ENCODE data around the gene EVA1C.

Gene EVA1C

DNA sequence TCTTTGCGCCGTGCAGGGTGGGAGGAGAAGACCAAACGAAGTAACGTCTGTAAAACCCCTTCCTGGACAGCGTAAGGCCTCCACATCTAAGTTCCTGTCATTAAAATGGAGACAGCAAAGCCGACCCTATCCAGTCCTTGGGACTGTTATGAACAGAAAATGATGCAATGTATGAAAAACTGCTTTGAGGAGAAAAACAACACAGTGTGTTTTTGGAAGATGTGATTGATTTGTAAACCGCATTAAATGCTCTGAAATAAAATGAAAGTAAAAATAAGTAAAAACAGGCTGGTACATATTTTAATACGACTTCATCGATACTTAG lies 18.9 kb upstream of the EVA1C start:
- no peak for TF ChIP-seq CTCF (IDR thresholded peaks at IDR 0.05; ENCODE audit: control extremely low read depth, extremely low read depth, low read depth, missing control alignments)
- ChIA-PET POLR2A (no interaction called here), CTCF (interaction anchor here (5.8 kb wide), 1 partner anchor 10 kb away, joined by 27 read pairs; no protein-coding TSS in a partner anchor)
- DNase-seq (ENCODE audit: extremely low spot score), result no peak

DNA sequence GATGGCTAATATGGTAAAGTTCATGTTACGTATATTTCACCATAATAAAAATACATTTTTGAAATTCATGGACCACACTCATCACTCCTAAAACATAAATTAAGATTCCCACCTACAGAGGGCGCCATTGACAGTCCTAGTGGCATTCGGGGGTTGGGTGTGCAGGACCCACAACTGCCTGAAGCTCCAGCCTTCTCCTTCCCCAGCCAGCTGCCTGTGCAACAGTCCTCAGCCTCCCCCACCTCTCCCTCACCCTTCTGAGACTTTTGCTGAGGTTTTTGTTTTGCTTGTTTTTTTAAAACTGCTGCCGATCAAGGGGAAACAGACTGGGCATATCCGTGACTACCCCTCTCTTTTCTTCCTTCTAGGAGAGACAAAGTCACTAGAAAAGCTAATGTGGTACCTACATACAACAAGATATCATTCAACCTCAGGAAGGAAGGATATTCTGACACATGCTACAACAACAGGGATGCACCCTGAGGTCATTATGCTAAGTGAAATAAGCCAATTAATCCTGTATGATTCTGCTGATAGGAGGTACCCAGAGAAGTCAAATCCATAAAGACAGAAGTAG lies 9.2 kb upstream of the EVA1C start:
- DNase-seq (ENCODE audit: extremely low spot score), result peak; percentile 51
- CTCF ChIA-PET, result interaction anchor here (0.6 to 6.5 kb wide), 13 partner anchors 9 to 206 kb away, joined by 3 to 75 read pairs (median 4); partner anchors contain the start of gene URB1
- TF ChIP-seq CTCF (IDR thresholded peaks at IDR 0.05; ENCODE audit: control extremely low read depth, extremely low read depth, low read depth, missing control alignments), result peak; percentile 41
- POLR2A ChIA-PET, result no interaction called here

DNA sequence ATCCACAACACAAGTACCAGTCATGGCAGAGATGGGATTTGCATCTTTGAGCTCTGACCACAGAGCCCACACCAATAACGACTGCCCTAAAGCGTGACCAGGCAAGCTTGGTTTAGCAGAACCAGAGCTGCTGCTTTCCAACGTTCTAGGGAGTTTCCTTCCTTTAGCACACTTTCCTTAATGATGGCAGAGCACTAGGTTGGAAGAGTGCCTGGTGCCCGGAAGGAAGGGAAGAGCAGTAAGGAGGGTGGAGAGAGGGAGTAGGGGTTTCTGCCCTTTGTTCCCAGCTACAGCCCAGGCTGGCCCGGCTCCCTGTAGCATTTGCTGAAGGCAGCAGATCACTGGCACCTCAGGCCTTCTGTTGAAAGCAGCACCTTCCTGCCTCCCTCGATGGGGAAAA lies 6.1 kb upstream of the EVA1C start:
- ChIA-PET POLR2A (no interaction called here), CTCF (interaction anchor here (1.1 to 1.3 kb wide), 2 partner anchors 18 to 194 kb away, joined by 3 to 4 read pairs; no protein-coding TSS in a partner anchor)
- DNase-seq (ENCODE audit: extremely low spot score), result no peak
- no peak for TF ChIP-seq CTCF (IDR thresholded peaks at IDR 0.05; ENCODE audit: control extremely low read depth, extremely low read depth, low read depth, missing control alignments)

GRCh38 chr21:32410291-32410690 lies 2.2 kb upstream of the EVA1C start:
- ChIA-PET POLR2A (no interaction called here), CTCF (interaction anchor here (0.6 to 2.3 kb wide), 2 partner anchors 8 to 190 kb away, joined by 3 to 7 read pairs; no protein-coding TSS in a partner anchor)
- DNase-seq (ENCODE audit: extremely low spot score), result no peak
- TF ChIP-seq CTCF (IDR thresholded peaks at IDR 0.05; ENCODE audit: control extremely low read depth, extremely low read depth, low read depth, missing control alignments), result no peak

- no peak for DNase-seq (ENCODE audit: extremely low spot score)
- no peak for TF ChIP-seq CTCF (IDR thresholded peaks at IDR 0.05; ENCODE audit: control extremely low read depth, extremely low read depth, low read depth, missing control alignments)
- POLR2A ChIA-PET, result no interaction called here
- CTCF ChIA-PET, result interaction anchor here (2.3 kb wide), 1 partner anchor 190 kb away, joined by 7 read pairs; no protein-coding TSS in a partner anchor
Observed at GRCh38 chr21:32410916-32411315, 1.6 kb upstream of the EVA1C start.

- no peak for DNase-seq (ENCODE audit: extremely low spot score)
- ChIA-PET CTCF (interaction anchor here (1.1 kb wide), 1 partner anchor 10 kb away, joined by 3 read pairs; no protein-coding TSS in a partner anchor), POLR2A (no interaction called here)
- no peak for TF ChIP-seq CTCF (IDR thresholded peaks at IDR 0.05; ENCODE audit: control extremely low read depth, extremely low read depth, low read depth, missing control alignments)
Observed at GRCh38 chr21:32411350-32412161, 950 bp upstream of the EVA1C start.

Measured in GM10248 (cell line).